Mucosa of descending colon (tissue), 3 donors: ENCODE results near the gene ERCC4. TPM values are rescaled to one million over a fixed set of nuclear protein-coding genes. Genes with fewer than 3 reads are reported as not detected.

ENCODE experiments used
- ATAC-seq: fragments of 200-7000 bp; cut with Tn5 transposase; one replicate; pipeline ENCODE4 v1.9.1; 2020; ENCODE audit warnings: mild to moderate bottlenecking, moderate library complexity
- DNase-seq, 3 donors: peaks; one replicate each; pipeline ENCODE4 v3.0.0-alpha.2; 2020
- H3K36me3 ChIP-seq: fragments of 200-600 bp; one replicate; pipeline ENCODE4 v1.8.0; 2021; ENCODE audit warnings: low read depth, mild to moderate bottlenecking
- H3K4me1 ChIP-seq: fragments of 200-600 bp; one replicate; pipeline ENCODE4 v1.8.0; 2021; ENCODE audit warnings: low read depth, mild to moderate bottlenecking
- H3K4me3 ChIP-seq: fragments of 200-600 bp; one replicate; pipeline ENCODE4 v1.8.0; 2021; ENCODE audit warnings: mild to moderate bottlenecking
- H3K9me3 ChIP-seq: fragments of 200-600 bp; one replicate; pipeline ENCODE4 v1.8.0; 2021; ENCODE audit warnings: mild to moderate bottlenecking
- intact Hi-C, 2 donors: fragments of 100-400 bp; cut with DNase I in 1 of 2; cut with micrococcal nuclease in 1 of 2; formaldehyde crosslinking; loops; one replicate each; pipeline versions ENCODE4 v1.11.0 to v1.11.1; 2022; cut with DNase I, micrococcal nuclease
- total RNA-seq, 3 donors: library from RNA; stranded (reverse); fragmentation: NEBNext Ultra II Directional in 2 of 3; extraction: Animal tissue kit (Norgen Biotek cat#: 25700) in 2 of 3; gene quantifications; one replicate each; pipeline versions ENCODE4 v1.2.1 to v1.2.4, GENCODE V29; 2021 to 2023
- TF ChIP-seq, protein P1 (sequence below): fragments of 200-600 bp; IDR thresholded peaks from one replicate; pipeline ENCODE4 v1.8.0; 2022; ENCODE audit warnings: antibody characterized with exemption, mild to moderate bottlenecking
- donor health status: DM: no; HTN: no; CAD: no; lungs with moderate emphysema.
- donor health status: DM: no; HTN: no; CAD: no.
- donor health status: DM: no; HTN: yes; CAD: no.

Gene ERCC4
- total RNA-seq, 3 donors from 2014 or later = 5.9 to 8.7 (median 7.1) TPM

DNA sequence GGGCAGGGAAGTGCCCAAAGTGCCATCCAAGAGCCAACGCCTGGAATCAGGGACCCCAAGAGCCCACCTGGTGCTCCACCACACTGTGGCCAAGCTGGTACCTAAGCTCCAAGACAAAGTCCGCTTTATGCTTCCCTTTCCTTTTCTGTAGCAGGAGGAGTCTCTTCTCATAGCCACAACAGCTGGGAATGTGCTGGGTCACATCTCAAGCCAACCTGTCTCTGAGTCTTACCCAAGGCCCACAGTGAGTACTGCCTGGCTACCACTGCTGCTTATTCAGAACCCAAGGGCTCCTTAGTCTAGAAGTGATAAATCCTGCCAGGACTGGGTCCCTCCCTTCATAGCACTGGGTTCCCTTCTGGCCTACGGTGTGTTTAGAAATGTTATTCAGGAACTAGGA is 49.8 kb downstream of the ERCC4 start:
- Histone ChIP-seq H3K4me1 (no peaks in the 10 kb centered on the region), H3K9me3 (no peaks in the 10 kb centered on the region), H3K4me3 (no peak overlapping the region), H3K36me3 (no peaks in the 10 kb centered on the region)
- ATAC-seq (no peak), DNase-seq (no peak)
- intact Hi-C loops = no loop called here
- TF ChIP-seq, protein P1, sequence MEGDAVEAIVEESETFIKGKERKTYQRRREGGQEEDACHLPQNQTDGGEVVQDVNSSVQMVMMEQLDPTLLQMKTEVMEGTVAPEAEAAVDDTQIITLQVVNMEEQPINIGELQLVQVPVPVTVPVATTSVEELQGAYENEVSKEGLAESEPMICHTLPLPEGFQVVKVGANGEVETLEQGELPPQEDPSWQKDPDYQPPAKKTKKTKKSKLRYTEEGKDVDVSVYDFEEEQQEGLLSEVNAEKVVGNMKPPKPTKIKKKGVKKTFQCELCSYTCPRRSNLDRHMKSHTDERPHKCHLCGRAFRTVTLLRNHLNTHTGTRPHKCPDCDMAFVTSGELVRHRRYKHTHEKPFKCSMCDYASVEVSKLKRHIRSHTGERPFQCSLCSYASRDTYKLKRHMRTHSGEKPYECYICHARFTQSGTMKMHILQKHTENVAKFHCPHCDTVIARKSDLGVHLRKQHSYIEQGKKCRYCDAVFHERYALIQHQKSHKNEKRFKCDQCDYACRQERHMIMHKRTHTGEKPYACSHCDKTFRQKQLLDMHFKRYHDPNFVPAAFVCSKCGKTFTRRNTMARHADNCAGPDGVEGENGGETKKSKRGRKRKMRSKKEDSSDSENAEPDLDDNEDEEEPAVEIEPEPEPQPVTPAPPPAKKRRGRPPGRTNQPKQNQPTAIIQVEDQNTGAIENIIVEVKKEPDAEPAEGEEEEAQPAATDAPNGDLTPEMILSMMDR = no peak

- intact Hi-C loops = no loop called here
- DNase-seq (no peak), ATAC-seq (no peak)
- no peaks in the 10 kb centered on the region for H3K36me3 ChIP-seq
- H3K9me3 ChIP-seq = no peaks in the 10 kb centered on the region
- TF ChIP-seq, protein P1 = no peak
- H3K4me3 ChIP-seq = no peak overlapping the region
- H3K4me1 ChIP-seq = no peaks in the 10 kb centered on the region
Measured at GRCh38 chr16:13970708-13971422, 50.9 kb downstream of the ERCC4 start.

DNA sequence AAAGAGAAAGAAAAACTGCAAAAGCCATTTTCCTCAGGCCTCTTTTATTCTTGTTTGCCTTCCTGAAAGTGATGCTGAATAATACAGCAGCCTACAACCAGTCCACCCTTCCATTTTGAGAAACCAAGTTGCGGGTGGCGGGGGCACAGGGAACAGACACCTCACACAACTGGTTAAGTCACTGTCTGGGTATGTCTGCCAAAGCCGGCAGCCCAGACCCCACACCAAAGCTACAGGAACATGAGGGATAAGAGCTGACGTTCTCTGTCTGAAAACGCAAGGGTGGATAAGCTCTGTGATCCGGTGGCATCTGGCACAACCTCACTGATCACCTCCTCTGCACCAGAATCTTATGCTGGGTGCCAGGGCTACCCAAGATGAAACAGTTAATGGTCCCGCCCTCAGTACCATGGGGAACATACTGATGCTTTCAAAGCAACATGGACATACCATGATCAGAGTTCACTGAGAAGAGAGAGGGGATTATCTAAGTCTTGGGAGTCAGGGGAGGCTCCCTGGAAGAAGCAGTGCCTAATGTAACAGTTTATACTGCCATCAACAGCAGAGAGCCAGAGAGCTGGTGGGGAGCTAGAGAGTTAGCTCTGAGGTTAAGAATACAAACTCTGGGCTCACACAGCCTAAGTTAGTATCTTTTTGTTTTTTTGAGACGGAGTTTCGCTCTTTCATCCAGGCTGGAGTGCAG is 53.5 kb downstream of the ERCC4 start:
- no peaks in the 10 kb centered on the region for H3K4me1 ChIP-seq
- no peak for DNase-seq
- no peaks in the 10 kb centered on the region for H3K9me3 ChIP-seq
- intact Hi-C loops = no loop called here
- H3K36me3 ChIP-seq = no peaks in the 10 kb centered on the region
- H3K4me3 ChIP-seq = no peak overlapping the region
- ATAC-seq = no peak
- TF ChIP-seq, protein P1 = no peak

DNA sequence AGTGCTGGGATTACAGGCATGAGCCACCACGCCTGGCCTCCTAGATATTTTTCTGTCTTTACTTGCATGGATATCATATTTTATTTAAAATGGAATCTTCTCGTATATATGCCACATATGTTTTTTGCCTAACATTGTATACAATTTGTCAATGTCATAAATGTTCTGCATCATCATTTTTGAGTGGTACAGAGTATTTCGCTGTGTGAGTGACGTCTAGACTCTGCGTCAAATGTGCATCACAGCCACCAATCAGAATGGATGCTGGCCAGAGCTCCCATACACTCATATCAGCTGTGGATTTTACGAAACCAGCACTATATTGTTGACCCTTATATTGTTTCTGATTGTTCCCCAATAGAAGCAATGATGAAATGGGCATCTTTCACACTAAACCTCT is 57.2 kb downstream of the ERCC4 start:
- no peak for ATAC-seq
- intact Hi-C loops = no loop called here

DNA sequence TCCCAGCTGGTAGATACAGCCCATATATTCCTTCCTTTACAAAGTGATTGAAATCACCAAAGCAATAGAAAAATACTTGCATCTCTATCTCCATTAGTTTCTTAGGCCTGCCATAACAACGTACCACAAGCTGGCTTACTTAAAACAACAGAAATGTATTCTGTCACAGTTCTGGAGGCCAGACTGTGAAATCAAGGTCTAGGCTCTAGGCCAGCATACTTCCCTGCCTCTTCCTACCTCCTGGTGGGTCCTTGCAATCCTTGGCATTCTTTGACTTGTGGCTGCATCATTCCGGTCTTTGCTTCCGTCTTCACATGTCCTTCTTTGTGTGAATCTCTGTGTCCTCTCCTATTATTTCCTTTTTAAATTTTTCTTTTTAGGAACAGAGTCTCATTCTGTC is 62.5 kb downstream of the ERCC4 start:
- intact Hi-C loops = no loop called here
- Histone ChIP-seq H3K4me3 (no peak overlapping the region), H3K4me1 (no peaks in the 10 kb centered on the region), H3K36me3 (no peaks in the 10 kb centered on the region), H3K9me3 (no peaks in the 10 kb centered on the region)
- TF ChIP-seq, protein P1 = no peak
- DNase-seq (no peak), ATAC-seq (no peak)

More for the DNA sequence above, 57.2 kb downstream of the ERCC4 start:
- Histone ChIP-seq H3K9me3 (no peaks in the 10 kb centered on the region), H3K4me3 (no peak overlapping the region), H3K36me3 (no peaks in the 10 kb centered on the region), H3K4me1 (no peaks in the 10 kb centered on the region)
- TF ChIP-seq, protein P1 = no peak
- no peak for DNase-seq
